Ramos (cell line): ENCODE data around the gene TMEM214.

Source experiments
- in situ Hi-C: fragments of 300-500 bp; cut with MboI; formaldehyde crosslinking; loops from one replicate; pipeline ENCODE4 v1.14.3; 2022; ENCODE audit warnings: low sequenced_read_pairs; ENCODE audit not compliant: unreplicated experiment

TMEM214 gene

DNA sequence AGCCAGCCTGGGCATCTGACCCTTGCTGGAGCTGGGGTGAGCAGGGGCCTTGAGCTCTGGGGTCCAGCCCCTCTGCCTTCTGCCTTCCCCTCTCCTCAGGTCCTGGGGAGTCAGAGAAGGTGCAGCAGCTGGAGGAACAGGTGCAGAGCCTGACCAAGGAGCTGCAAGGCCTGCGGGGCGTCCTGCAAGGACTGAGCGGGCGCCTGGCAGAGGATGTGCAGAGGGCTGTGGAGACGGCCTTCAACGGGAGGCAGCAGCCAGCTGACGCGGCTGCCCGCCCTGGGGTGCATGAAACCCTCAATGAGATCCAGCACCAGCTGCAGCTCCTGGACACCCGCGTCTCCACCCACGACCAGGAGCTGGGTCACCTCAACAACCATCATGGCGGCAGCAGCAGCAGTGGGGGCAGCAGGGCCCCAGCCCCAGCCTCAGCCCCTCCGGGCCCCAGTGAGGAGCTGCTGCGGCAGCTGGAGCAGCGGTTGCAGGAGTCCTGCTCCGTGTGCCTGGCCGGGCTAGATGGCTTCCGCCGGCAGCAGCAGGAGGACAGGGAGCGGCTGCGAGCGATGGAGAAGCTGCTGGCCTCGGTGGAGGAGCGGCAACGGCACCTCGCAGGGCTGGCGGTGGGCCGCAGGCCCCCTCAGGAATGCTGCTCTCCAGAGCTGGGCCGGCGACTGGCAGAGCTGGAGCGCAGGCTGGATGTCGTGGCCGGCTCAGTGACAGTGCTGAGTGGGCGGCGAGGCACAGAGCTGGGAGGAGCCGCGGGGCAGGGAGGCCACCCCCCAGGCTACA, 49.4 kb downstream of the TMEM214 start:
- in situ Hi-C loops: loop anchor here (10.0 kb wide), 1 partner anchor 117 kb away; no protein-coding TSS in a partner anchor

DNA sequence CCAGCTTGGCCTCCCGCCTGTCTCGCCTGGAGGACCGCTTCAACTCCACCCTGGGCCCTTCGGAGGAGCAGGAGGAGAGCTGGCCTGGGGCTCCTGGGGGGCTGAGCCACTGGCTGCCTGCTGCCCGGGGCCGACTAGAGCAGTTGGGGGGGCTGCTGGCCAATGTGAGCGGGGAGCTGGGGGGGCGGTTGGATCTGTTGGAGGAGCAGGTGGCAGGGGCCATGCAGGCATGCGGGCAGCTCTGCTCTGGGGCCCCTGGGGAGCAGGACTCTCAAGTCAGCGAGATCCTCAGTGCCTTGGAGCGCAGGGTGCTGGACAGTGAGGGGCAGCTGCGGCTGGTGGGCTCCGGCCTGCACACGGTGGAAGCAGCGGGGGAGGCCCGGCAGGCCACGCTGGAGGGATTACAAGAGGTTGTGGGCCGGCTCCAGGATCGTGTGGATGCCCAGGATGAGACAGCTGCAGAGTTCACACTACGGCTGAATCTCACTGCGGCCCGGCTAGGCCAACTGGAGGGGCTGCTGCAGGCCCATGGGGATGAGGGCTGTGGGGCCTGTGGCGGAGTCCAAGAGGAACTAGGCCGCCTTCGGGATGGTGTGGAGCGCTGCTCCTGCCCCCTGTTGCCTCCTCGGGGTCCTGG, 50.1 kb downstream of the TMEM214 start:
- in situ Hi-C loops: loop anchor here (10.0 kb wide), 1 partner anchor 118 kb away; no protein-coding TSS in a partner anchor

DNA sequence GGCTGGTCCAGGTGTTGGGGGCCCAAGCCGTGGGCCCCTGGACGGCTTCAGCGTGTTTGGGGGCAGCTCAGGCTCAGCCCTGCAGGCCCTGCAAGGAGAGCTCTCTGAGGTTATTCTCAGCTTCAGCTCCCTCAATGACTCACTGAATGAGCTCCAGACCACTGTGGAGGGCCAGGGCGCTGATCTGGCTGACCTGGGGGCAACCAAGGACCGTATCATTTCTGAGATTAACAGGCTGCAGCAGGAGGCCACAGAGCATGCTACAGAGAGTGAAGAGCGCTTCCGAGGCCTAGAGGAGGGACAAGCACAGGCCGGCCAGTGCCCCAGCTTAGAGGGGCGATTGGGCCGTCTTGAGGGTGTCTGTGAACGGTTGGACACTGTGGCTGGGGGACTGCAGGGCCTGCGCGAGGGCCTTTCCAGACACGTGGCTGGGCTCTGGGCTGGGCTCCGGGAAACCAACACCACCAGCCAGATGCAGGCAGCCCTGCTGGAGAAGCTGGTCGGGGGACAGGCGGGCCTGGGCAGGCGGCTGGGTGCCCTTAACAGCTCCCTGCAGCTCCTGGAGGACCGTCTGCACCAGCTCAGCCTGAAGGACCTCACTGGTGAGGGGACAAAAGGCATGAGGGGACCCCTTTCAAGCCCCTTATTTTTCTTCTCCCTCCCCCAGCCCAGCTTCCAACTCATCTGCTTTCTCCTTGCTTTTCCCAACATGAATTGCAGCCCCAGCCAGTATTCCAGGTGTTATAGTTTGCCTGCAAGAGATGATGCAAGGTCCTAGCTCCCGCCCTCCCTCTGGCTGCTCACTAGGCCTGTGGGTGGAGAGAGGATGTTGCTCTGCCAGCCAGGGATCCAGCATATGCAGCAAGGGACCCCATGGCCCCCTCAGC, 50.9 kb downstream of the TMEM214 start:
- in situ Hi-C loops: loop anchor here (10.0 kb wide), 1 partner anchor 119 kb away; no protein-coding TSS in a partner anchor

DNA sequence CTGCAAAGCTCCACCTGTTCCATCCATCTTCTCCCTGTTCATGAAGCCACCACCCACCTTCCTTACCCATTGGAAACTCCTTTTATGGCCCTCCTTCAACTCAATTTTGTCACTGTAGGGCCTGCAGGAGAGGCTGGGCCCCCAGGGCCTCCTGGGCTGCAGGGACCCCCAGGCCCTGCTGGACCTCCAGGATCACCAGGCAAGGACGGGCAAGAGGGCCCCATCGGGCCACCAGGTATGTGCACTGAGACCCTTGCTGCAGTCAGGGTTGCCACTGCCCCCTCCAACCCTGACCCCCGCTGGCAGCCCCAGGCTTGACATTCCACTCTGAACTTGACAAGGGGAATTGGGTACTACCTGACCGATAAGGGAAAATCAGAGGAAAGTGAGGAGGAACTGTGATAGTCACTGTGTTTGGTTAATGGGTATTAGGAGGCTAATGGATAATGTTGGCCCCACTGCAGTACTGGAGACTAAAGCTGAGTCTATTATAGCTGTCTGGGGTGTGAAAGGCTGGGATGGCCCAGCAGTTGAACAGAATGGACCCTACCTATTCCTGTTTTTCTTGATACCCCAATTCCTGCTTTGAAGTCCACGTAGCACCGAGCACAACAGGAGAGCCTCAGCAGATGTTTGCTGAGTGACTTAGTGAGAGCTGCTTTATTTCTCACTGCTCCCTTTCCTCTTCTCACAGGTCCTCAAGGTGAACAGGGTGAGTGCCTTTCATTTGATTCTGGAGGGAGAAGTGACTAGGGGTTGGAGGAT, 51.7 kb downstream of the TMEM214 start:
- in situ Hi-C loops: loop anchor here (10.0 kb wide), 1 partner anchor 120 kb away; no protein-coding TSS in a partner anchor

DNA sequence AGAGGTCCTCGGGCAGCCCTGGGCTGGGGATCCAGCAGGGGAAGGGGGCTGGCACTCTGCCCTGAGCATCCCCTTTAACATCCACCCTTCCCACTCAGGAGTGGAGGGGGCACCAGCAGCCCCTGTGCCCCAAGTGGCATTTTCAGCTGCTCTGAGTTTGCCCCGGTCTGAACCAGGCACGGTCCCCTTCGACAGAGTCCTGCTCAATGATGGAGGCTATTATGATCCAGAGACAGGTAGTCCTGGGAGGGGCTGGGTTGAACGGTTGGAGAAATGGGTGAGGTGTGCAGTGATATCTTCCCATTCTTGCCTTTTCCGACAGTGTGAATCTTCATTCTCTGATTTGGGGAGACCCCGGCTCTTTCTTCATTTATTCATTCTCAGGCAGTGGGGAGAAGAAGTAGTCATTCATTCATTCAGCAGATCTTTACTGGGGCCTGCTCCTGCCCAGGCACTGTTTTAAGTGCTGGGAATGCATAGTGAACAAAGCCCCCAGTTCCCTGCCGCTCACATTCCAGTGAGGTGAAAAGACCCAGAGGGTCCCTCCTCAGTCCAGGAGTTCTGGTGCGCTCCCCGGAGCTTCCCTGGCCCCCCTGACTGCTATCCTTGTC, 52.4 kb downstream of the TMEM214 start:
- in situ Hi-C loops: loop anchor here (10.0 kb wide), 1 partner anchor 120 kb away; no protein-coding TSS in a partner anchor

DNA sequence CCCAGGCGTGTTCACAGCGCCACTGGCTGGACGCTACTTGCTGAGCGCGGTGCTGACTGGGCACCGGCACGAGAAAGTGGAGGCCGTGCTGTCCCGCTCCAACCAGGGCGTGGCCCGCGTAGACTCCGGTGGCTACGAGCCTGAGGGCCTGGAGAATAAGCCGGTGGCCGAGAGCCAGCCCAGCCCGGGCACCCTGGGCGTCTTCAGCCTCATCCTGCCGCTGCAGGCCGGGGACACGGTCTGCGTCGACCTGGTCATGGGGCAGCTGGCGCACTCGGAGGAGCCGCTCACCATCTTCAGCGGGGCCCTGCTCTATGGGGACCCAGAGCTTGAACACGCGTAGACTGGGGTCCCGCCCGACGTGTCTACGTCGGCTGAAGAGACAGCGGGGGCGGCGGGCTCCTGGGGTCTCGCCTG, 52.9 kb downstream of the TMEM214 start:
- in situ Hi-C loops: loop anchor here (10.0 kb wide), 1 partner anchor 121 kb away; no protein-coding TSS in a partner anchor

DNA sequence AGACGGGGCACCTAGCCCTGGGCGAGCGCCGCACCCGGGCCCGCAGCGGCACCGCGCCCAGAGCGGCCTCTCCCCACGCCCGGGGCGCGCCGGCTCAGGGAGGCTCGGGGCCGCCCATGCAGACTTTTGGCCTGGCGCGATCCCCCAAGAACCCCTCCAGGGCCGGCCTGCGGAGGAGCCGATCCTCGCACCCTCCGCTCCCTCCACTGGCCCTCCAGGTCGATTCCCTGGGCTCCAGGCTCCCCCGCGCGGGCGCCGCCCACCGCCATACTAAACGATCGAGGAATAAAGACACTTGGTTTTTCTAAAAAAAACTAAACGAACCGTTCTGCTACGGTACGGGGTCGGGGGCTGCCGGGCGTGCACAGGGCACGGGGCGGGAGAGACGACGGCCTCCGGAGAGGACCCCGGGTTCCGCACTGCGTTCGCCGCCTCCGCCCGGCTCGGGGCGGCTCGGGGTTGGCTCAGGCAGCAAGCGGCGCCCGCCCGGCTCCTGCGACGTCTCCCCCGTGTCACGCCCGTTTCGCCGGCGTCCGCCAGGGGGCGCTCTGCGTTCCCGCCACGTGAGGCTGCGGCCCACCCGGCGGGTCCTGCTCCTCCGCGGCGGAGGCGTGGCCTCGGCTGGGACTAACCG, 53.4 kb downstream of the TMEM214 start:
- in situ Hi-C loops: loop anchor here (10.0 kb wide), 1 partner anchor 121 kb away; no protein-coding TSS in a partner anchor

DNA sequence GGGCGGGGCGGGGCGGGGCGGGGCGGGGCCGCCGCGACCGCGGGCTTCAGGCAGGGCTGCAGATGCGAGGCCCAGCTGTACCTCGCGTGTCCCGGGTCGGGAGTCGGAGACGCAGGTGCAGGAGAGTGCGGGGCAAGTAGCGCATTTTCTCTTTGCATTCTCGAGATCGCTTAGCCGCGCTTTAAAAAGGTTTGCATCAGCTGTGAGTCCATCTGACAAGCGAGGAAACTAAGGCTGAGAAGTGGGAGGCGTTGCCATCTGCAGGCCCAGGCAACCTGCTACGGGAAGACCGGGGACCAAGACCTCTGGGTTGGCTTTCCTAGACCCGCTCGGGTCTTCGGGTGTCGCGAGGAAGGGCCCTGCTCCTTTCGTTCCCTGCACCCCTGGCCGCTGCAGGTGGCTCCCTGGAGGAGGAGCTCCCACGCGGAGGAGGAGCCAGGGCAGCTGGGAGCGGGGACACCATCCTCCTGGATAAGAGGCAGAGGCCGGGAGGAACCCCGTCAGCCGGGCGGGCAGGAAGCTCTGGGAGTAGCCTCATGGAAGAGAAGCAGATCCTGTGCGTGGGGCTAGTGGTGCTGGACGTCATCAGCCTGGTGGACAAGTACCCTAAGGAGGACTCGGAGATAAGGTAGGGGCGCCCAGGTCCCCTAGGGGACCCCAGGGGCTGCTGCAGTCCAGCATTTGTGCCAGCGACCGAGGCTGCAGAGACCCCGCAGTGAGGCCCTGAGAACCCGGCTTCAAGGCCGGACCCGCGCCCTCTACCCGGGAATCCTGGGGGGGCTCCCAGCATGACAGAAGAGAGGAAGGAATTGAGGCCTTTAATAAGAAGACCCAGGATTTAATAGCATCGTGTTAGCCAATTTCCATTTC, 54.2 kb downstream of the TMEM214 start, which contains the start of gene KHK:
KHK (plus strand) TSS at position 49 of the 870 bp plus-strand sequence; CDS start at position 537, 488 bp downstream.
- in situ Hi-C loops: loop anchor here (10.0 kb wide), 1 partner anchor 122 kb away; no protein-coding TSS in a partner anchor

DNA sequence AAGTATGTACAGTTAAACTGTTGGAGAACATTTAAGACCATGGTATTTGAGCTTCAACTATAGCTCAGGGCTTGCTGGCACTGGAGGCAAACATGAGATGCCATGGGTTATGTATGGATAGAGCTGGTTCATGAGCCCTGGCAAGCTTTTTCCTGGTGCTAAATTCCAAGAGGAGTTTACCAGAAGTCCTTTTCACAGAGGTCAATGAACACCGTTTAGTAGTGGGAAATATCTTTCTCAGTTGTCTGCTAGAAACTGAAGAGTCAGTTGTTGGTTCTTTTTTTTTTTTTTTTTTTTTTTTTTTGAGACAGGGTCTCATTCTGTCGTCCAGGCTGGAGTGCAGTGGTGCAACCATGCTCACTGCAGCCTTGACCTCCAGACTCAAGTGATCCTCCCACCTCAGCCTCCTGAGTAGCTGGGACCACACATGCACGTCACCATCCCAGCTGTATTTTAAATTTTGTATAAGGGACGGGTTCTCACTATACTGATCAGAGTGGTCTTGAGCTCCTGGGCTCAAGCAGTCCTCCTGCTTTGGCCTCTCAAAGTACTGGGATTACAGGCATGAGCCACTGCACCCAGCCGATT, 55.2 kb downstream of the TMEM214 start:
- in situ Hi-C loops: loop anchor here (10.0 kb wide), 1 partner anchor 123 kb away; no protein-coding TSS in a partner anchor

DNA sequence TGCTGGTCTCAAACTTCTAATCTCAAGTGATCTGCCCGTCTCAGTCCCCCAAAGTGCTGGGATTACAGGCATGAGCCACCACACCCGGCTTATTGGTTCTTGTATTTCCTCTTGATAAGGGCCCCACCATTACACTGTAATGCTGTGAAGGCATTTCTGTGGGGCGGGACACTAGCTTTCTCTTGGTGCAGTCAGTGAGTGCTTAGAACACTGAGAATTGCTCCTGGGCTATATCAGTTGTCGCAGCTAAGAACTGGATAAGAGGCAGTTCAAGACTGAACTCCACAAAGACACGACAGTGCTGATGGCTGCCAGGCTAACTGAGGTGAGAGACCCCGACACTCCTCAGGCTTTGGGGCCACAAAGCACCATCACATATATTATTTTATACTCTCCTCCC, 55.9 kb downstream of the TMEM214 start:
- in situ Hi-C loops: loop anchor here (10.0 kb wide), 1 partner anchor 124 kb away; no protein-coding TSS in a partner anchor

DNA sequence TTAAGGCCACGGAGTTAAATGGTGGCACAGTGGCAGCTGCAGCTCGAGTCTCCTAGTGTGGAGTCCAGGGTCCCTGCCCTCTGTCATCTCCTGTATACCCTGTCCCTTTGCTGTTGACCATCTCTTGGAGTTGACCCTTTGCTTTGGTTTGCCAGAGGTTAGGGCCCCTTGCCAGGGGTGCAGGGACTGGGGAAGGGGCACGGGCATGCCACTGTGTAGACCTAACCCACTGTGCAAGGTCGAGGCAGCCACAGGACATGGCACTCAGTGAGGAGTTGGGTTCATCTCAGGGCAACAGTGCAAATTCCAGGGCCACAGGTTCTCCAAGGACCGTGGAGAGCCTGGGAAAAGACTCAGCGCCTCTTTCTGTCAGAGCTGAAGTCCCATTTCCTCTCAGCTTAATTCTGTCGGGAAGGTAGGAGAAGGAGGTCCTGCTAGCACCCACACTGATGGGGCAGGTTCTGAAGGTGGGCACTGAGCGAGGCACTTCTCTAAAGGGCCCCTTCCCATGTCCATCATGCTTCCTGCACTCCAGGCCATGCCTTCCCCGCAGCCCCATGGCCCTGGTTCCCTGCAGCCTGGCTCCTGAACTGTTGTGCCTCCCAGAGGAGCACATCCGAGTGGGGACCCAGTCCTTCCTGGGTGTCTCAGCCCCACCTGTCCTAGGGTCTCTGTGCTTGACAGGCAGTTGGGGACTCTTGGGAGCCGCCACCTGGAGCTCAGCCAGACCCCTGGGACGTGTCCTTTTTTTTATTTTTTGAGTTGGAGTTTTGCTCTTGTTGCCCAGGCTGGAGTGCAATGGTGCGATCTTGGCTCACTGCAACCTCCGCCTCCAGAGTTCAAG, 56.6 kb downstream of the TMEM214 start:
- in situ Hi-C loops: loop anchor here (10.0 kb wide), 1 partner anchor 125 kb away; no protein-coding TSS in a partner anchor
